C1 segment of cervical spinal cord (tissue), 14 donors: ENCODE measurements around the gene PDE5A.

Source experiments
- DNase-seq, 14 donors: peaks; one replicate each; lab custom pipeline; 2025; lab: John Stamatoyannopoulos, UW

The PDE5A gene

GRCh38 chr4:119523399-119523798, 105.2 kb downstream of the PDE5A start:
- DNase-seq = no peak

GRCh38 chr4:119521268-119521667, 107.3 kb downstream of the PDE5A start:
- DNase-seq = no peak

GRCh38 chr4:119518915-119519410, 109.6 kb downstream of the PDE5A start:
- DNase-seq = no peak

- no peak for DNase-seq
Measured at GRCh38 chr4:119518230-119518892, 110.2 kb downstream of the PDE5A start.

- no peak for DNase-seq
Measured at GRCh38 chr4:119517361-119518229, 111.0 kb downstream of the PDE5A start.

- DNase-seq = no peak
Measured at GRCh38 chr4:119512398-119512797, 116.2 kb downstream of the PDE5A start.

GRCh38 chr4:119510395-119511149, 118.0 kb downstream of the PDE5A start:
- no peak for DNase-seq

GRCh38 chr4:119508281-119508680, 120.3 kb downstream of the PDE5A start:
- DNase-seq = no peak

GRCh38 chr4:119506806-119507205, 121.8 kb downstream of the PDE5A start:
- no peak for DNase-seq

- DNase-seq = no peak
Measured at GRCh38 chr4:119504616-119505015, 124.0 kb downstream of the PDE5A start.

- no peak for DNase-seq
Measured at GRCh38 chr4:119501740-119502139, 126.9 kb downstream of the PDE5A start.

GRCh38 chr4:119498527-119498926, 130.1 kb downstream of the PDE5A start:
- peak in 11 of 14 donors; percentile 1 to 57 (median 19) for DNase-seq

GRCh38 chr4:119493886-119494285, 134.7 kb downstream of the PDE5A start:
- DNase-seq = no peak

- no peak for DNase-seq
Measured at GRCh38 chr4:119493419-119493818, 135.2 kb downstream of the PDE5A start.

GRCh38 chr4:119490335-119490734, 138.3 kb downstream of the PDE5A start:
- no peak for DNase-seq

GRCh38 chr4:119489305-119489704, 139.3 kb downstream of the PDE5A start:
- DNase-seq = no peak

GRCh38 chr4:119480331-119480730, 148.3 kb downstream of the PDE5A start:
- no peak for DNase-seq

GRCh38 chr4:119479835-119480234, 148.8 kb downstream of the PDE5A start:
- no peak for DNase-seq

GRCh38 chr4:119479180-119479808, 149.3 kb downstream of the PDE5A start:
- no peak for DNase-seq

GRCh38 chr4:119478446-119479179, 150.0 kb downstream of the PDE5A start:
- no peak for DNase-seq
